Prostate gland (tissue), 2 donors: Measurements from ENCODE around the gene RYK.

ENCODE experiments used
- POLR2A ChIP-seq: fragments of 450-650 bp; IDR thresholded peaks from one replicate; pipeline ENCODE4 v1.6.1; 2016; ENCODE audit warnings: antibody characterized with exemption, mild to moderate bottlenecking
- TF ChIP-seq, protein P1 (sequence below), 4 experiments: fragments of 200-600 bp in 2 of 4; fragments of 450-650 bp in 2 of 4; sonication (generic) in 2 of 4; IDR thresholded peaks; 1 replicate in 3 of 4; 2 replicates in 1 of 4; pipeline ENCODE4 v1.5.1; 2016 to 2019; ENCODE audit warnings: antibody characterized with exemption in 4 of 4, mild to moderate bottlenecking in 2 of 4, moderate library complexity in 2 of 4

DNA sequence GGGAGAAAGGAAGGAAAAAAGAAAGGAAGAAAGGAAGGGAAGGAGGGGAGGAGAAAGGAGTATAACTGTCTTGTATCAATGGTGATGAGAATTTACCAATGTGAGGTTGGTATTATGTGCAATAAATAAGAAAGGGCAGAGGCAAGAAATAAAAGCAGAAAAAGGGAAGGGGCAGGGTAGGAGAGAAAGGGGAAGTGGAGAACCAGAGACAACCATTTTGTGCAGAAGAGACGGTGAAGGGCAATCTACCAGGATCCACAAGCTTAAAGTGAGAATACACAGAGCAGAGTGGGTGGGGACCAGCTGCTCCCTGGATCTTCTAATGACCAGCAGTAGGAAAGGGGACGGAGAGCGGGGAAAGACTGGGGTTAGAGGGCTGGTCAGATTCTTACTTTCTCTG, 114.1 kb downstream of the RYK start:
- TF ChIP-seq, protein P1, sequence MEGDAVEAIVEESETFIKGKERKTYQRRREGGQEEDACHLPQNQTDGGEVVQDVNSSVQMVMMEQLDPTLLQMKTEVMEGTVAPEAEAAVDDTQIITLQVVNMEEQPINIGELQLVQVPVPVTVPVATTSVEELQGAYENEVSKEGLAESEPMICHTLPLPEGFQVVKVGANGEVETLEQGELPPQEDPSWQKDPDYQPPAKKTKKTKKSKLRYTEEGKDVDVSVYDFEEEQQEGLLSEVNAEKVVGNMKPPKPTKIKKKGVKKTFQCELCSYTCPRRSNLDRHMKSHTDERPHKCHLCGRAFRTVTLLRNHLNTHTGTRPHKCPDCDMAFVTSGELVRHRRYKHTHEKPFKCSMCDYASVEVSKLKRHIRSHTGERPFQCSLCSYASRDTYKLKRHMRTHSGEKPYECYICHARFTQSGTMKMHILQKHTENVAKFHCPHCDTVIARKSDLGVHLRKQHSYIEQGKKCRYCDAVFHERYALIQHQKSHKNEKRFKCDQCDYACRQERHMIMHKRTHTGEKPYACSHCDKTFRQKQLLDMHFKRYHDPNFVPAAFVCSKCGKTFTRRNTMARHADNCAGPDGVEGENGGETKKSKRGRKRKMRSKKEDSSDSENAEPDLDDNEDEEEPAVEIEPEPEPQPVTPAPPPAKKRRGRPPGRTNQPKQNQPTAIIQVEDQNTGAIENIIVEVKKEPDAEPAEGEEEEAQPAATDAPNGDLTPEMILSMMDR (IDR thresholded peaks at IDR 0.05), result no peak
- no peak for TF ChIP-seq POLR2A
